Bone marrow (tissue), 2 donors: ENCODE results near the gene ST8SIA4.
A peak's percentile ranks its signal among the peaks of the same experiment; 100 is the strongest.

Experiments used
- DNase-seq, 2 donors: peaks; one replicate each; lab custom pipeline; 2025; lab: John Stamatoyannopoulos, UW

ST8SIA4 gene

GRCh38 chr5:100903039-100903887 lies at the start of gene ST8SIA4:
Gene ST8SIA4 (minus strand): TSS chr5:100903282. CDS start chr5:100902955, 327 bp downstream.
- peak; percentile 48 to 84 for DNase-seq

- DNase-seq, result no peak
Measured at GRCh38 chr5:100950985-100951384, 47.9 kb upstream of the ST8SIA4 start.

GRCh38 chr5:100913298-100913697 lies 10.2 kb upstream of the ST8SIA4 start:
- no peak for DNase-seq

- DNase-seq, result no peak
Measured at GRCh38 chr5:100909034-100909433, 6.0 kb upstream of the ST8SIA4 start.

- peak in 1 of 2 donors; percentile 37 for DNase-seq
Measured at GRCh38 chr5:100905259-100905914, 2.3 kb upstream of the ST8SIA4 start.

GRCh38 chr5:100904259-100904861 lies 1.3 kb upstream of the ST8SIA4 start:
- DNase-seq, result peak in 1 of 2 donors; percentile 7

- DNase-seq, result peak; percentile 16 to 24
Measured at GRCh38 chr5:100902440-100903038, 543 bp downstream of the ST8SIA4 start.

GRCh38 chr5:100901821-100902341 lies 1.2 kb downstream of the ST8SIA4 start:
- DNase-seq, result peak; percentile 34 to 90

- peak; percentile 88 to 89 for DNase-seq
Measured at GRCh38 chr5:100900796-100901781, 2.0 kb downstream of the ST8SIA4 start.

GRCh38 chr5:100900142-100900795 lies 2.8 kb downstream of the ST8SIA4 start:
- DNase-seq, result peak; percentile 36 to 88

GRCh38 chr5:100899675-100900074 lies 3.4 kb downstream of the ST8SIA4 start:
- DNase-seq, result no peak

- DNase-seq, result peak in 1 of 2 donors; percentile 1
Measured at GRCh38 chr5:100898504-100899346, 4.4 kb downstream of the ST8SIA4 start.

- no peak for DNase-seq
Measured at GRCh38 chr5:100896054-100896453, 7.0 kb downstream of the ST8SIA4 start.

GRCh38 chr5:100890461-100891008 lies 12.5 kb downstream of the ST8SIA4 start:
- peak in 1 of 2 donors; percentile 14 for DNase-seq

GRCh38 chr5:100889896-100890295 lies 13.2 kb downstream of the ST8SIA4 start:
- DNase-seq, result no peak

- no peak for DNase-seq
Measured at GRCh38 chr5:100889165-100889743, 13.8 kb downstream of the ST8SIA4 start.

- peak in 1 of 2 donors; percentile 33 for DNase-seq
Measured at GRCh38 chr5:100877274-100877673, 25.8 kb downstream of the ST8SIA4 start.

- no peak for DNase-seq
Measured at GRCh38 chr5:100872408-100873190, 30.5 kb downstream of the ST8SIA4 start.
